GM23338 (cell line): ENCODE measurements around the gene GABARAP.

Experiments
- ZNF114 ChIP-seq: fragments of 250-450 bp; sonication (Bioruptor Pico); IDR thresholded peaks from 2 replicates; pipeline ENCODE4 v1.5.0; 2020; ENCODE audit warnings: mild to moderate bottlenecking, moderate library complexity
- TF ChIP-seq, protein P1 (sequence below), 2 experiments: fragments of 200-600 bp in 1 of 2; sonication (generic) in 1 of 2; conservative IDR thresholded peaks; 2 replicates each; pipeline versions ENCODE4 v1.5.1 to v1.6.1; 2016 to 2017; ENCODE audit warnings: antibody characterized with exemption in 2 of 2, low read depth in 2 of 2, mild to moderate bottlenecking in 2 of 2, moderate library complexity in 1 of 2
- TF ChIP-seq, protein P2 (sequence below): IDR thresholded peaks from one replicate; pipeline ENCODE4 v1.6.1; 2018; ENCODE audit warnings: antibody characterized with exemption; ENCODE audit not compliant: unreplicated experiment

DNA sequence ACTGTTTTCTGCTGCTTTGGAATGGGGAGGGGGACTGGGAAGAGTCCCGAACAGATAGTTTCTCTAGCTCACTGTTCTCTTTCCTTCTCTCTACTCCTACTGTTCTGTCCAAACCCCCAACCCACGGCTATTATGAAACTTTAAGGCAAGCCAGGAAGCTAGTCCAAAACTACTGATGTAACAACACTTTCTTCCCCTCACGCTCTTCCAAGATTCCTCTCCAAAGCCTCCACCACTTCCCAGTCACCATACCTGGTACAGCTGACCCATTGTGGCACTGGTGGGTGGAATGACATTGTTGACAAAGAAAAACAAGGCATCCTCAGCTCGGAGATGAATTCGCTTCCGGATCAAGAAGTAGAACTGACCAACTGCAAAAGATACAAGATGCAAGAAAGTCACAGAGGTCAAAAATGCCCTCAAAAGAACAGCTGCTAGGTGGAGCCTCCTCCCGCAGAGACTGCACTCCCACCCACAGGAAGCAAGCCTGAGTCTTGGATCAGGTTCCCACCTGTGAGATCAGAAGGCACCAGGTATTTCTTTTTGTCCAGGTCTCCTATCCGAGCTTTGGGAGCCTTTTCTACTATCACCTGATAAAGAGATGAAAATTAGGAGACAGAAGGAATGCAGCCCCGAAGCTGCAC is 1.0 kb downstream of the GABARAP start:
- TF ChIP-seq, protein P1, sequence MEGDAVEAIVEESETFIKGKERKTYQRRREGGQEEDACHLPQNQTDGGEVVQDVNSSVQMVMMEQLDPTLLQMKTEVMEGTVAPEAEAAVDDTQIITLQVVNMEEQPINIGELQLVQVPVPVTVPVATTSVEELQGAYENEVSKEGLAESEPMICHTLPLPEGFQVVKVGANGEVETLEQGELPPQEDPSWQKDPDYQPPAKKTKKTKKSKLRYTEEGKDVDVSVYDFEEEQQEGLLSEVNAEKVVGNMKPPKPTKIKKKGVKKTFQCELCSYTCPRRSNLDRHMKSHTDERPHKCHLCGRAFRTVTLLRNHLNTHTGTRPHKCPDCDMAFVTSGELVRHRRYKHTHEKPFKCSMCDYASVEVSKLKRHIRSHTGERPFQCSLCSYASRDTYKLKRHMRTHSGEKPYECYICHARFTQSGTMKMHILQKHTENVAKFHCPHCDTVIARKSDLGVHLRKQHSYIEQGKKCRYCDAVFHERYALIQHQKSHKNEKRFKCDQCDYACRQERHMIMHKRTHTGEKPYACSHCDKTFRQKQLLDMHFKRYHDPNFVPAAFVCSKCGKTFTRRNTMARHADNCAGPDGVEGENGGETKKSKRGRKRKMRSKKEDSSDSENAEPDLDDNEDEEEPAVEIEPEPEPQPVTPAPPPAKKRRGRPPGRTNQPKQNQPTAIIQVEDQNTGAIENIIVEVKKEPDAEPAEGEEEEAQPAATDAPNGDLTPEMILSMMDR (conservative IDR thresholded peaks at IDR 0.05; ENCODE audit: low read depth in 2 of 2), result no peak
- TF ChIP-seq, protein P2, sequence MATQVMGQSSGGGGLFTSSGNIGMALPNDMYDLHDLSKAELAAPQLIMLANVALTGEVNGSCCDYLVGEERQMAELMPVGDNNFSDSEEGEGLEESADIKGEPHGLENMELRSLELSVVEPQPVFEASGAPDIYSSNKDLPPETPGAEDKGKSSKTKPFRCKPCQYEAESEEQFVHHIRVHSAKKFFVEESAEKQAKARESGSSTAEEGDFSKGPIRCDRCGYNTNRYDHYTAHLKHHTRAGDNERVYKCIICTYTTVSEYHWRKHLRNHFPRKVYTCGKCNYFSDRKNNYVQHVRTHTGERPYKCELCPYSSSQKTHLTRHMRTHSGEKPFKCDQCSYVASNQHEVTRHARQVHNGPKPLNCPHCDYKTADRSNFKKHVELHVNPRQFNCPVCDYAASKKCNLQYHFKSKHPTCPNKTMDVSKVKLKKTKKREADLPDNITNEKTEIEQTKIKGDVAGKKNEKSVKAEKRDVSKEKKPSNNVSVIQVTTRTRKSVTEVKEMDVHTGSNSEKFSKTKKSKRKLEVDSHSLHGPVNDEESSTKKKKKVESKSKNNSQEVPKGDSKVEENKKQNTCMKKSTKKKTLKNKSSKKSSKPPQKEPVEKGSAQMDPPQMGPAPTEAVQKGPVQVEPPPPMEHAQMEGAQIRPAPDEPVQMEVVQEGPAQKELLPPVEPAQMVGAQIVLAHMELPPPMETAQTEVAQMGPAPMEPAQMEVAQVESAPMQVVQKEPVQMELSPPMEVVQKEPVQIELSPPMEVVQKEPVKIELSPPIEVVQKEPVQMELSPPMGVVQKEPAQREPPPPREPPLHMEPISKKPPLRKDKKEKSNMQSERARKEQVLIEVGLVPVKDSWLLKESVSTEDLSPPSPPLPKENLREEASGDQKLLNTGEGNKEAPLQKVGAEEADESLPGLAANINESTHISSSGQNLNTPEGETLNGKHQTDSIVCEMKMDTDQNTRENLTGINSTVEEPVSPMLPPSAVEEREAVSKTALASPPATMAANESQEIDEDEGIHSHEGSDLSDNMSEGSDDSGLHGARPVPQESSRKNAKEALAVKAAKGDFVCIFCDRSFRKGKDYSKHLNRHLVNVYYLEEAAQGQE, result no peak
- no peak for TF ChIP-seq ZNF114 (CRISPR knock-in tag)
